ENCODE measurements around the gene ABTB2.
"Not testable (repeated sequence)": the region's sequence is repeated elsewhere in the genome, so short reads cannot be mapped to it uniquely, and the experiment has no call there.

ABTB2 gene

GRCh38 chr11:34252015-34252414 lies 105.8 kb downstream of the ABTB2 start:
- H3K4me3 ChIP-seq (ENCODE audit: extremely low read depth, insufficient read depth, low read length, poor library complexity, severe bottlenecking) = no peak overlapping the region
- WGBS, 2 experiments (ENCODE audit: insufficient coverage in 2 of 2) = 61 to 69% methylated on average over 2 to 6 of the region's 7 CpGs

GRCh38 chr11:34251589-34251980 lies 106.2 kb downstream of the ABTB2 start:
- Histone ChIP-seq H3K27ac (ENCODE audit: low read depth, low read length, severe bottlenecking) (peak overlapping the region; percentile 81), H3K36me3 (ENCODE audit: control insufficient read depth, insufficient read depth, low read length) (no peaks in the 10 kb centered on the region), H3K9me3 (ENCODE audit: control insufficient read depth, low read length) (no peaks in the 10 kb centered on the region), H3K4me1 (ENCODE audit: control insufficient read depth, insufficient read depth, low read length, poor library complexity, severe bottlenecking) (peaks cover 28% of the 10 kb centered on the region), H3K4me3 (ENCODE audit: extremely low read depth, insufficient read depth, low read length, poor library complexity, severe bottlenecking) (no peak overlapping the region)
- WGBS, 2 experiments (ENCODE audit: insufficient coverage in 2 of 2) = 55 to 63% methylated on average over 2 of the region's 3 CpGs

More at GRCh38 chr11:34252015-34252414, 105.8 kb downstream of the ABTB2 start:
- no peaks in the 10 kb centered on the region for H3K36me3 ChIP-seq (ENCODE audit: control insufficient read depth, insufficient read depth, low read length)
- peak overlapping the region; percentile 81 for H3K27ac ChIP-seq (ENCODE audit: low read depth, low read length, severe bottlenecking)
- H3K4me1 ChIP-seq (ENCODE audit: control insufficient read depth, insufficient read depth, low read length, poor library complexity, severe bottlenecking) = peaks cover 28% of the 10 kb centered on the region
- H3K9me3 ChIP-seq (ENCODE audit: control insufficient read depth, low read length) = no peaks in the 10 kb centered on the region

- Histone ChIP-seq H3K4me1 (ENCODE audit: control insufficient read depth, insufficient read depth, low read length, poor library complexity, severe bottlenecking) (peaks cover 28% of the 10 kb centered on the region), H3K36me3 (ENCODE audit: control insufficient read depth, insufficient read depth, low read length) (no peaks in the 10 kb centered on the region), H3K4me3 (ENCODE audit: extremely low read depth, insufficient read depth, low read length, poor library complexity, severe bottlenecking) (no peak overlapping the region), H3K9me3 (ENCODE audit: control insufficient read depth, low read length) (no peaks in the 10 kb centered on the region), H3K27ac (ENCODE audit: low read depth, low read length, severe bottlenecking) (peak overlapping the region; percentile 81)
- 45 to 53% methylated on average over 8 of the region's 10 CpGs for WGBS, 2 experiments (ENCODE audit: insufficient coverage in 2 of 2)
These were observed 106.8 kb downstream of the ABTB2 start for GRCh38 chr11:34250732-34251588.

GRCh38 chr11:34250211-34250610 lies 107.6 kb downstream of the ABTB2 start:
- no peaks in the 10 kb centered on the region for H3K36me3 ChIP-seq (ENCODE audit: control insufficient read depth, insufficient read depth, low read length)
- H3K27ac ChIP-seq (ENCODE audit: low read depth, low read length, severe bottlenecking) = no peak overlapping the region
- peaks cover 36% of the 10 kb centered on the region for H3K4me1 ChIP-seq (ENCODE audit: control insufficient read depth, insufficient read depth, low read length, poor library complexity, severe bottlenecking)
- H3K9me3 ChIP-seq (ENCODE audit: control insufficient read depth, low read length) = no peaks in the 10 kb centered on the region
- H3K4me3 ChIP-seq (ENCODE audit: extremely low read depth, insufficient read depth, low read length, poor library complexity, severe bottlenecking) = no peak overlapping the region
- 100% methylated on average over 1 of the region's 2 CpGs for WGBS, 2 experiments (ENCODE audit: insufficient coverage in 2 of 2)

- no peaks in the 10 kb centered on the region for H3K36me3 ChIP-seq (ENCODE audit: control insufficient read depth, insufficient read depth, low read length)
These were observed 108.4 kb downstream of the ABTB2 start for GRCh38 chr11:34249439-34249838.

GRCh38 chr11:34246511-34246910 lies 111.3 kb downstream of the ABTB2 start:
- H3K36me3 ChIP-seq (ENCODE audit: control insufficient read depth, insufficient read depth, low read length); H3K9me3 ChIP-seq (ENCODE audit: control insufficient read depth, low read length); H3K4me3 ChIP-seq (ENCODE audit: extremely low read depth, insufficient read depth, low read length, poor library complexity, severe bottlenecking); H3K27ac ChIP-seq (ENCODE audit: low read depth, low read length, severe bottlenecking): not testable (repeated sequence)
- 93 to 100% methylated on average over 2 of the region's 4 CpGs for WGBS, 2 experiments (ENCODE audit: insufficient coverage in 2 of 2)
- peaks cover 51% of the 10 kb centered on the region for H3K4me1 ChIP-seq (ENCODE audit: control insufficient read depth, insufficient read depth, low read length, poor library complexity, severe bottlenecking)

More at GRCh38 chr11:34249439-34249838, 108.4 kb downstream of the ABTB2 start:
- Histone ChIP-seq H3K9me3 (ENCODE audit: control insufficient read depth, low read length) (no peaks in the 10 kb centered on the region), H3K27ac (ENCODE audit: low read depth, low read length, severe bottlenecking) (no peak overlapping the region), H3K4me1 (ENCODE audit: control insufficient read depth, insufficient read depth, low read length, poor library complexity, severe bottlenecking) (peaks cover 43% of the 10 kb centered on the region), H3K4me3 (ENCODE audit: extremely low read depth, insufficient read depth, low read length, poor library complexity, severe bottlenecking) (no peak overlapping the region)
- 94 to 100% methylated on average over 2 of the region's 3 CpGs for WGBS, 2 experiments (ENCODE audit: insufficient coverage in 2 of 2)

GRCh38 chr11:34245041-34245440 lies 112.8 kb downstream of the ABTB2 start:
- 92 to 94% methylated on average over 3 to 4 of the region's 4 CpGs for WGBS, 2 experiments (ENCODE audit: insufficient coverage in 2 of 2)
- Histone ChIP-seq H3K9me3 (ENCODE audit: control insufficient read depth, low read length) (no peaks in the 10 kb centered on the region), H3K4me1 (ENCODE audit: control insufficient read depth, insufficient read depth, low read length, poor library complexity, severe bottlenecking) (peaks cover 44% of the 10 kb centered on the region), H3K4me3 (ENCODE audit: extremely low read depth, insufficient read depth, low read length, poor library complexity, severe bottlenecking) (no peak overlapping the region), H3K27ac (ENCODE audit: low read depth, low read length, severe bottlenecking) (no peak overlapping the region), H3K36me3 (ENCODE audit: control insufficient read depth, insufficient read depth, low read length) (no peaks in the 10 kb centered on the region)

- WGBS, 2 experiments (ENCODE audit: insufficient coverage in 2 of 2) = 64 to 68% methylated on average over 5 of the region's 8 CpGs
- Histone ChIP-seq H3K4me3 (ENCODE audit: extremely low read depth, insufficient read depth, low read length, poor library complexity, severe bottlenecking) (no peak overlapping the region), H3K4me1 (ENCODE audit: control insufficient read depth, insufficient read depth, low read length, poor library complexity, severe bottlenecking) (peaks cover 48% of the 10 kb centered on the region), H3K36me3 (ENCODE audit: control insufficient read depth, insufficient read depth, low read length) (no peaks in the 10 kb centered on the region), H3K27ac (ENCODE audit: low read depth, low read length, severe bottlenecking) (peak overlapping the region; percentile 91), H3K9me3 (ENCODE audit: control insufficient read depth, low read length) (no peaks in the 10 kb centered on the region)
These were observed 114.0 kb downstream of the ABTB2 start for GRCh38 chr11:34243600-34244464.

GRCh38 chr11:34242037-34242625 lies 115.7 kb downstream of the ABTB2 start:
- 93 to 95% methylated on average over 9 of the region's 11 CpGs for WGBS, 2 experiments (ENCODE audit: insufficient coverage in 2 of 2)
- H3K27ac ChIP-seq (ENCODE audit: low read depth, low read length, severe bottlenecking) = no peak overlapping the region
- no peaks in the 10 kb centered on the region for H3K9me3 ChIP-seq (ENCODE audit: control insufficient read depth, low read length)
- no peaks in the 10 kb centered on the region for H3K36me3 ChIP-seq (ENCODE audit: control insufficient read depth, insufficient read depth, low read length)
- no peak overlapping the region for H3K4me3 ChIP-seq (ENCODE audit: extremely low read depth, insufficient read depth, low read length, poor library complexity, severe bottlenecking)
- H3K4me1 ChIP-seq (ENCODE audit: control insufficient read depth, insufficient read depth, low read length, poor library complexity, severe bottlenecking) = peaks cover 45% of the 10 kb centered on the region

- H3K27ac ChIP-seq (ENCODE audit: low read depth, low read length, severe bottlenecking) = no peak overlapping the region
- 70 to 82% methylated on average over 7 to 8 of the region's 8 CpGs for WGBS, 2 experiments (ENCODE audit: insufficient coverage in 2 of 2)
- peaks cover 55% of the 10 kb centered on the region for H3K4me1 ChIP-seq (ENCODE audit: control insufficient read depth, insufficient read depth, low read length, poor library complexity, severe bottlenecking)
- H3K4me3 ChIP-seq (ENCODE audit: extremely low read depth, insufficient read depth, low read length, poor library complexity, severe bottlenecking) = no peak overlapping the region
- H3K9me3 ChIP-seq (ENCODE audit: control insufficient read depth, low read length) = no peaks in the 10 kb centered on the region
- no peaks in the 10 kb centered on the region for H3K36me3 ChIP-seq (ENCODE audit: control insufficient read depth, insufficient read depth, low read length)
These were observed 117.7 kb downstream of the ABTB2 start for GRCh38 chr11:34240150-34240494.

Measured in mesodermal cell (in vitro differentiated cells).